IPS DF 6.9 (cell line): ENCODE results near the gene SGMS1.
"Not testable (repeated sequence)": the region's sequence is repeated elsewhere in the genome, so short reads cannot be mapped to it uniquely, and the experiment has no call there.

Experiments
- DNase-seq: peaks from one replicate; pipeline ENCODE4 v3.0.0-alpha.2; 2013; ENCODE audit warnings: low read depth, low spot score
- H3K27ac ChIP-seq: one replicate; pipeline ENCODE4 v1.5.1; 2013; ENCODE audit warnings: low read length, control low read depth
- H3K27me3 ChIP-seq: 2 replicates; pipeline ENCODE4 v1.6.1; 2013; ENCODE audit warnings: mild to moderate bottlenecking, low read length; ENCODE audit not compliant: control insufficient read depth, insufficient read depth
- H3K36me3 ChIP-seq: 2 replicates; pipeline ENCODE4 v1.6.1; 2013; ENCODE audit warnings: low read length; ENCODE audit not compliant: control insufficient read depth, insufficient read depth
- H3K4me1 ChIP-seq: 2 replicates; pipeline ENCODE4 v1.6.1; 2013; ENCODE audit warnings: low read length; ENCODE audit not compliant: control insufficient read depth, insufficient read depth
- H3K4me3 ChIP-seq: 2 replicates; pipeline ENCODE4 v1.5.1; 2013; ENCODE audit warnings: mild to moderate bottlenecking, low read length
- H3K9me3 ChIP-seq: 2 replicates; pipeline ENCODE4 v1.6.1; 2013; ENCODE audit warnings: low read length, inconsistent platforms; ENCODE audit not compliant: control insufficient read depth, insufficient read depth
- WGBS: extraction: QIAGEN DNeasy Blood & Tissue Kit; methylation state at CpG from one replicate; pipeline ENCODE4 v1.1.7; 2013; ENCODE audit warnings: mixed read lengths, missing lambda C conversion rate; ENCODE audit not compliant: insufficient read length, insufficient coverage; 5-methylcytosine and 5-hydroxymethylcytosine counted together

The SGMS1 gene

GRCh38 chr10:50574931-50575330 is 48.8 kb downstream of the SGMS1 start:
- H3K9me3 ChIP-seq, result no peaks in the 10 kb centered on the region
- H3K4me1 ChIP-seq, result peaks cover 5% of the 10 kb centered on the region; the same call in 1 of the 2 replicates
- no peak overlapping the region for H3K27ac ChIP-seq
- no peaks in the 10 kb centered on the region for H3K27me3 ChIP-seq
- WGBS, result no CpG with 5 or more reads among the region's 5 CpGs
- H3K36me3 ChIP-seq, result no peaks in the 10 kb centered on the region
- H3K4me3 ChIP-seq, result no peak overlapping the region
- no peak for DNase-seq

- H3K27ac ChIP-seq, result no peak overlapping the region
- H3K27me3 ChIP-seq, result no peaks in the 10 kb centered on the region
- no peak for DNase-seq
Measured at GRCh38 chr10:50574305-50574704, 49.5 kb downstream of the SGMS1 start.

GRCh38 chr10:50572017-50572491 is 51.7 kb downstream of the SGMS1 start:
- H3K9me3 ChIP-seq, result no peaks in the 10 kb centered on the region
- no peaks in the 10 kb centered on the region for H3K36me3 ChIP-seq
- no CpG with 5 or more reads among the region's 2 CpGs for WGBS
- no peak overlapping the region for H3K4me3 ChIP-seq
- H3K27me3 ChIP-seq, result no peaks in the 10 kb centered on the region
- no peak for DNase-seq
- H3K4me1 ChIP-seq, result peaks cover 8% of the 10 kb centered on the region; the same call in 1 of the 2 replicates
- H3K27ac ChIP-seq, result no peak overlapping the region

More at GRCh38 chr10:50574305-50574704, 49.5 kb downstream of the SGMS1 start:
- no peaks in the 10 kb centered on the region for H3K36me3 ChIP-seq
- H3K4me3 ChIP-seq, result no peak overlapping the region
- H3K9me3 ChIP-seq, result no peaks in the 10 kb centered on the region
- peaks cover 6% of the 10 kb centered on the region; the same call in 1 of the 2 replicates for H3K4me1 ChIP-seq

GRCh38 chr10:50568750-50569149 is 55.0 kb downstream of the SGMS1 start:
- H3K9me3 ChIP-seq, H3K36me3 ChIP-seq, H3K27me3 ChIP-seq, DNase-seq, H3K4me3 ChIP-seq, H3K27ac ChIP-seq, H3K4me1 ChIP-seq: not testable (repeated sequence)
- no CpG with 5 or more reads among the region's 4 CpGs for WGBS

GRCh38 chr10:50567384-50567783 is 56.4 kb downstream of the SGMS1 start:
- WGBS, result no CpG with 5 or more reads among the region's 3 CpGs
- H3K9me3 ChIP-seq, result no peaks in the 10 kb centered on the region
- H3K27me3 ChIP-seq, result no peaks in the 10 kb centered on the region
- peaks cover 6% of the 10 kb centered on the region; the same call in 1 of the 2 replicates for H3K4me1 ChIP-seq
- no peak for DNase-seq
- no peak overlapping the region for H3K4me3 ChIP-seq
- H3K36me3 ChIP-seq, result no peaks in the 10 kb centered on the region
- H3K27ac ChIP-seq, result no peak overlapping the region

GRCh38 chr10:50566150-50566549 is 57.6 kb downstream of the SGMS1 start:
- H3K9me3 ChIP-seq, result no peaks in the 10 kb centered on the region
- WGBS, result no CpG with 5 or more reads among the region's 1 CpG
- no peaks in the 10 kb centered on the region for H3K27me3 ChIP-seq
- H3K4me3 ChIP-seq, result no peak overlapping the region
- peaks cover 4% of the 10 kb centered on the region; the same call in 1 of the 2 replicates for H3K4me1 ChIP-seq
- DNase-seq, result no peak
- no peaks in the 10 kb centered on the region for H3K36me3 ChIP-seq
- no peak overlapping the region for H3K27ac ChIP-seq

- Histone ChIP-seq H3K27me3 (no peaks in the 10 kb centered on the region), H3K9me3 (no peaks in the 10 kb centered on the region), H3K4me3 (no peak overlapping the region), H3K4me1 (peaks cover 4% of the 10 kb centered on the region; the same call in 1 of the 2 replicates), H3K36me3 (no peaks in the 10 kb centered on the region), H3K27ac (no peak overlapping the region)
- no peak for DNase-seq
- WGBS, result no CpG with 5 or more reads among the region's 9 CpGs
Measured at GRCh38 chr10:50565301-50566083, 58.3 kb downstream of the SGMS1 start.

GRCh38 chr10:50563906-50564305 is 59.9 kb downstream of the SGMS1 start:
- H3K4me1 ChIP-seq, result peaks cover 2% of the 10 kb centered on the region; the same call in 1 of the 2 replicates
- no peak overlapping the region for H3K4me3 ChIP-seq
- WGBS, result no CpG with 5 or more reads among the region's 5 CpGs
- no peak overlapping the region for H3K27ac ChIP-seq
- no peaks in the 10 kb centered on the region for H3K27me3 ChIP-seq
- DNase-seq, result no peak
- H3K36me3 ChIP-seq, result no peaks in the 10 kb centered on the region
- no peaks in the 10 kb centered on the region for H3K9me3 ChIP-seq

- H3K36me3 ChIP-seq, result no peaks in the 10 kb centered on the region
- no peak overlapping the region for H3K4me3 ChIP-seq
- no CpG with 5 or more reads among the region's 2 CpGs for WGBS
- H3K4me1 ChIP-seq, result no peaks in the 10 kb centered on the region
- H3K27ac ChIP-seq, result no peak overlapping the region
- no peaks in the 10 kb centered on the region for H3K9me3 ChIP-seq
- no peak for DNase-seq
- H3K27me3 ChIP-seq, result no peaks in the 10 kb centered on the region
Measured at GRCh38 chr10:50561816-50562215, 61.9 kb downstream of the SGMS1 start.

GRCh38 chr10:50561266-50561665 is 62.5 kb downstream of the SGMS1 start:
- no peaks in the 10 kb centered on the region for H3K27me3 ChIP-seq
- H3K27ac ChIP-seq, result no peak overlapping the region

GRCh38 chr10:50560370-50560769 is 63.4 kb downstream of the SGMS1 start:
- Histone ChIP-seq H3K27ac (no peak overlapping the region), H3K36me3 (no peaks in the 10 kb centered on the region), H3K27me3 (no peaks in the 10 kb centered on the region), H3K4me3 (no peak overlapping the region), H3K9me3 (no peaks in the 10 kb centered on the region), H3K4me1 (no peaks in the 10 kb centered on the region)
- DNase-seq, result no peak
- no CpG with 5 or more reads among the region's 1 CpG for WGBS

More at GRCh38 chr10:50561266-50561665, 62.5 kb downstream of the SGMS1 start:
- Histone ChIP-seq H3K9me3 (no peaks in the 10 kb centered on the region), H3K36me3 (no peaks in the 10 kb centered on the region), H3K4me3 (no peak overlapping the region), H3K4me1 (no peaks in the 10 kb centered on the region)
- WGBS, result no CpG with 5 or more reads among the region's 5 CpGs
- no peak for DNase-seq
